Adrenal gland (tissue), 12 donors: ENCODE results near the gene DIP2C. TPM values are rescaled to one million over a fixed set of nuclear protein-coding genes. Genes with fewer than 3 reads are reported as not detected.
A peak's percentile ranks its signal among the peaks of the same experiment; 100 is the strongest.

Experiments
- DNase-seq, 7 donors: peaks; one replicate each; pipeline ENCODE4 v3.0.0-alpha.2; 2019 to 2020
- H3K27ac ChIP-seq, 5 donors: fragments of 200-600 bp; sonication (generic) in 4 of 5; 1 replicate in 3 of 5; 2 replicates in 2 of 5; pipeline versions ENCODE4 v1.5.1 to v1.8.0; 2016 to 2020; ENCODE audit warnings: mild to moderate bottlenecking in 1 of 5
- H3K27me3 ChIP-seq: fragments of 200-600 bp; 2 replicates; pipeline ENCODE4 v1.8.0; 2021
- H3K36me3 ChIP-seq, 2 donors: fragments of 200-600 bp; replicated peaks in 1 of 2; 1 replicate in 1 of 2; 2 replicates in 1 of 2; pipeline versions ENCODE4 v1.5.1 to v1.8.0; 2018 to 2022
- H3K4me1 ChIP-seq, 2 donors: fragments of 200-600 bp; replicated peaks in 1 of 2; 1 replicate in 1 of 2; 2 replicates in 1 of 2; pipeline versions ENCODE4 v1.5.1 to v1.8.0; 2018 to 2021
- H3K4me3 ChIP-seq, 4 donors: fragments of 200-600 bp; sonication (generic) in 3 of 4; one replicate each; pipeline ENCODE4 v1.5.1; 2016 to 2018
- H3K9me3 ChIP-seq, 3 donors: fragments of 200-600 bp; sonication (generic) in 1 of 3; replicated peaks in 1 of 3; 1 replicate in 2 of 3; 2 replicates in 1 of 3; pipeline versions ENCODE4 v1.5.1 to v1.8.0; 2016 to 2021
- POLR2A ChIP-seq, 2 donors: fragments of 450-650 bp; IDR thresholded peaks; one replicate each; pipeline ENCODE4 v1.6.1; 2017; ENCODE audit warnings: antibody characterized with exemption in 2 of 2, mild to moderate bottlenecking in 2 of 2, moderate library complexity in 1 of 2
- WGBS, 4 donors: extraction: QIAGEN DNeasy Blood & Tissue Kit in 2 of 4; methylation state at CpG; one replicate each; pipeline versions ENCODE4 v1.1.5 to v1.1.7; 2013 to 2017; 5-methylcytosine and 5-hydroxymethylcytosine counted together
- intact Hi-C, 2 donors: fragments of 100-400 bp; cut with DNase I; formaldehyde crosslinking; loops; one replicate each; pipeline versions ENCODE4 v1.14.1 to v1.15.0; 2022 to 2023
- polyA plus RNA-seq, 3 donors: library from polyadenylated mRNA; stranded (reverse); fragments of 200-250 nt in 2 of 3; fragments of 350-450 nt in 1 of 3; fragmentation: Illumina TruSeq in 1 of 3; extraction: RNeasy Lipid Tissue Mini Kit (QIAGEN cat#74804) in 1 of 3; gene quantifications; one replicate each; pipeline ENCODE4 v1.2.3, GENCODE V29; 2013 to 2014
- total RNA-seq, 9 donors: library from RNA; depleted of rRNA in 4 of 9; stranded (reverse); fragments of >200 nt in 4 of 9; fragments of 120-200 nt in 1 of 9; fragmentation: NEBNext Ultra II Directional in 1 of 9; extraction: Animal tissue kit (Norgen Biotek cat#: 25700) in 1 of 9; gene quantifications; one replicate each; pipeline versions ENCODE4 v1.1.0 to v1.2.4, GENCODE V29; 2013 to 2023
- TF ChIP-seq, protein P1 (sequence below), 6 experiments: fragments of 450-650 bp in 4 of 6; fragments of 200-600 bp in 2 of 6; sonication (generic) in 1 of 6; IDR thresholded peaks; 1 replicate in 5 of 6; 2 replicates in 1 of 6; pipeline versions ENCODE4 v1.5.1 to v1.8.0; 2016 to 2021; ENCODE audit warnings: antibody characterized with exemption in 6 of 6, mild to moderate bottlenecking in 2 of 6, moderate library complexity in 1 of 6
- donor health status: healthy with polysubstance abuse.
- donor health status: Bipolar disorder and iron deficiency.
- donor health status: DM: yes; HTN: yes; CAD: no.
- donor health status: DM: no; HTN: no; CAD: no.
- donor health status: DM: no; HTN: no; CAD: no.
- donor health status: DM: yes; HTN: yes; CAD: no.

DIP2C gene
- total and polyA plus RNA-seq, 12 donors = 4.8 to 23.9 (median 19.7) TPM

DNA sequence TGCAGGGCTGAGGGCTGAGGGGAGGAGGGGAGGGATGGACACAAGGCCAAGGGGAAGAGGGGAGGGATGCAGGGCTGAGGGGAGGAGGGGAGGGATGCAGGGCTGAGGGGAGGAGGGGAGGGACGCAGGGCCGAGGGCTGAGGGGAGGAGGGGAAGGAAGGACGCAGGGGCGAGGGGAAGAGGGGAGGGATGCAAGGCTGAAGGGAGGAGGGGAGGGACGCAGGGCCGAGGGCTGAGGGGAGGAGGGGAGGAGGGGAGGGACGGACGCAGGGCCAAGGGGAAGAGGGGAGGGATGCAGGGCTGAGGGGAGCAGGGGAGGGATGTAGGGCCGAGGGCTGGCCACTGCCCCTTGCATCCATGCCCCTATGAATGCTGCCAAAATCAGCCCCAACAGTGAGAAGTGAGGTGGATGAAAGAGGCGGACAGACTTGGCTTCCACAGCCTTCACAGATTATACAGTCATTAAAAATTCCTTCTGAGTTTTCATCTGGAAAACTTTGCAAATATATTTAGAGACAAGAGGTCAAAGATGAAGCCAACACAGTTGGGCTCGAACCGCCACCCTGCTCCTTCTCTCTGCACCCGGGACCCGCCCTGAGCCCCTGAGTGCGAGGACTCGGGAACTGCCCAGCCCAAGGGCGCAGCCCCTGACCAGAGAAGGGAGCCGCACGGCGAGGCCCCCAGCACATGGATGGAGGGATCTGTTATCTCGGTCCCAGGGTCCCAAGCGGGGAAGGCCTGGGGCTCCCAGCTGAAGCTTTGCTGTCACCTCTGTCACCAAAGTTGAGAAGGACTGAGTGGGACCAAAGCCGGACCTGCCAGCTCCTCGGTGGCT is 65.8 kb downstream of the DIP2C start:
- Histone ChIP-seq H3K27me3 (no peaks in the 10 kb centered on the region), H3K4me3 (no peak overlapping the region), H3K36me3 (no peaks in the 10 kb centered on the region), H3K4me1 (peaks cover 23 to 26% of the 10 kb centered on the region in 2 donors), H3K27ac (peak overlapping the region; percentile 78 to 98 (median 90)), H3K9me3 (no peaks in the 10 kb centered on the region)
- intact Hi-C loops = no loop called here
- DNase-seq = no peak
- no peak for TF ChIP-seq POLR2A (IDR thresholded peaks at IDR 0.05)
- TF ChIP-seq, protein P1, sequence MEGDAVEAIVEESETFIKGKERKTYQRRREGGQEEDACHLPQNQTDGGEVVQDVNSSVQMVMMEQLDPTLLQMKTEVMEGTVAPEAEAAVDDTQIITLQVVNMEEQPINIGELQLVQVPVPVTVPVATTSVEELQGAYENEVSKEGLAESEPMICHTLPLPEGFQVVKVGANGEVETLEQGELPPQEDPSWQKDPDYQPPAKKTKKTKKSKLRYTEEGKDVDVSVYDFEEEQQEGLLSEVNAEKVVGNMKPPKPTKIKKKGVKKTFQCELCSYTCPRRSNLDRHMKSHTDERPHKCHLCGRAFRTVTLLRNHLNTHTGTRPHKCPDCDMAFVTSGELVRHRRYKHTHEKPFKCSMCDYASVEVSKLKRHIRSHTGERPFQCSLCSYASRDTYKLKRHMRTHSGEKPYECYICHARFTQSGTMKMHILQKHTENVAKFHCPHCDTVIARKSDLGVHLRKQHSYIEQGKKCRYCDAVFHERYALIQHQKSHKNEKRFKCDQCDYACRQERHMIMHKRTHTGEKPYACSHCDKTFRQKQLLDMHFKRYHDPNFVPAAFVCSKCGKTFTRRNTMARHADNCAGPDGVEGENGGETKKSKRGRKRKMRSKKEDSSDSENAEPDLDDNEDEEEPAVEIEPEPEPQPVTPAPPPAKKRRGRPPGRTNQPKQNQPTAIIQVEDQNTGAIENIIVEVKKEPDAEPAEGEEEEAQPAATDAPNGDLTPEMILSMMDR (IDR thresholded peaks at IDR 0.05) = no peak
- 59 to 73% (median 65%) methylated on average over 14 to 24 of the region's 24 CpGs for WGBS, 4 donors

DNA sequence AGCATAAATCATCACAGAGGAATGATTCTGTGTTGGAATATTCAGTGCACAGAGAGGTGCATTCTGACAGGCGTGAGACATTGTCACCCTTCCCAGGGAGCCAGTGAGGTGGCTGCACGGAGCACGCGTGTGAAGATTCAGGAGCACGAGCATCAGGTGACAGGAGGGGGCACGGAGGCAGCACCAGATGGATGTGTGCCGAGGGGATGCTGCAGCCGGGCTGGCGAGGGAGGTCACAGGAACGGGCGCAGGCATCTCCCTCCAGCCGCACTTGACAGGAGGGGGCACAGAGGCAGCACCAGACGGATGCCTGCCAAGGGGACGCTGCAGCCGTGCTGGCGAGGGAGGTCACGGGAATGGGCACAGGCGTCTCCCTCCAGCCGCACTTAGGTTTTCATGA is 66.5 kb downstream of the DIP2C start:
- intact Hi-C loops = no loop called here
- no peak overlapping the region for H3K4me3 ChIP-seq
- WGBS, 4 donors = 90 to 93% (median 92%) methylated on average over 19 of the region's 19 CpGs
- no peaks in the 10 kb centered on the region for H3K36me3 ChIP-seq
- no peaks in the 10 kb centered on the region for H3K27me3 ChIP-seq
- H3K4me1 ChIP-seq = peaks cover 23 to 26% of the 10 kb centered on the region in 2 donors
- DNase-seq = no peak
- H3K27ac ChIP-seq = peak overlapping the region in 1 of 5 donors; percentile 92
- TF ChIP-seq, protein P1 (IDR thresholded peaks at IDR 0.05) = no peak
- TF ChIP-seq POLR2A (IDR thresholded peaks at IDR 0.05) = no peak
- H3K9me3 ChIP-seq = no peaks in the 10 kb centered on the region

DNA sequence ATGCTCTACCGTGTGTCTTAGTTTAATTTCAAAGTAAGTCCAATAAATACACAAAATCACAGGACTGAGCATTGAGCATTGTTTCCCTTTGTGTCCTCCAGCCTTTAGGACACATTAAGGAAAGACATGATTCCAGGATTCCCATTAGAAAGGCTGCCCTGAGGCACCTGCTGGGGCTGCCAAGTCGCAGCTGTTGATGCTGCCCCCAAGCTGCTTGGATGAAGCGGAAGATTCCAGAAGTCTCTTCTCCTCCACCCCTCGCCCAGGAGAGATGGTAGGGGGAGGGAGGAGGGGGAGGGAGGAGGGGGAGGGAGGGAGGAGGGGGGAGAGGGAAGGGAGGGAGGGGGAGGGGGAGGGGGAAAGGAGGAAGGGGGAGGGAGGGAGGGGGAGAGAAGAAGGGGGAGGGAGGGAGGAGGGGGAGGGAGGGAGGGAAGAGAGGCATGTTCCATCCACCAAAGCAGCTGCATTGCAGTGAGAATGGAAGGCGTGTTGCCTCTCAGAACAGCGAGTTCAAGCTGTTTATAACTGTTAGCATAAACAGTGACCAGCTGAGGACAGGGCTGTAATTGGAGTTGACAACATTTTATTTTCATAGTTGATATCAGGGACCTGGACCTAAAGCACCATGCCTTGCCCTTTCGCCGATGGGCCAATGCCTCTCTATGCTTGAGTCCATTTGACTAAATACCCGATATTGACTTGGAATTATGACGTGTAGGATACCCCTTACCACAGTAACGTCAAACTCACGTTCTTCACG is 67.3 kb downstream of the DIP2C start:
- no peak overlapping the region for H3K4me3 ChIP-seq
- DNase-seq = no peak
- no peaks in the 10 kb centered on the region for H3K27me3 ChIP-seq
- WGBS, 4 donors = 88 to 92% (median 89%) methylated on average over 11 to 13 of the region's 13 CpGs
- H3K27ac ChIP-seq = no peak overlapping the region
- intact Hi-C loops = no loop called here
- TF ChIP-seq POLR2A (IDR thresholded peaks at IDR 0.05) = no peak
- TF ChIP-seq, protein P1 (IDR thresholded peaks at IDR 0.05) = no peak
- H3K4me1 ChIP-seq = peaks cover 23 to 26% of the 10 kb centered on the region in 2 donors
- H3K36me3 ChIP-seq = no peaks in the 10 kb centered on the region
- no peaks in the 10 kb centered on the region for H3K9me3 ChIP-seq

DNA sequence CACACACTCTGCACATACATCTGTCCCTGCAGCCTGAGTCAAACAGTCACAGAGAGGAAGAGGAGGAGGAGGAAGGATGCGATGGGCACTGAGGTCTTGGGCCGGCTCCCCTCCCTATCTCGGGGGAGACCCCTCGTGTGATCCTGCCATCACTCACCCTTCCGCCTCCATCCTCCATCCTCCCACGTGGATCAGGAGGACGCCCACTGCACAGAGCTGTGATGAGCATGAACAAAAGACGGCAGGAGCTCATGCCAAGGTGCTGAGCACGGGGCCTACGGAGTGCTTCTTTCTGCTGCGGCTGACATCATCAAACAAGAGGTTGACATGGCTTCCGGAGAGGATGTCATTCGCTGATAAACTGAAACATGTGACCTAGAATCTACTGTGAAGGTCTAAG is 68.0 kb downstream of the DIP2C start:
- H3K27ac ChIP-seq = no peak overlapping the region
- no peak for DNase-seq
- no peaks in the 10 kb centered on the region for H3K9me3 ChIP-seq
- intact Hi-C loops = no loop called here
- WGBS, 4 donors = 87 to 90% (median 88%) methylated on average over 13 of the region's 13 CpGs
- TF ChIP-seq POLR2A (IDR thresholded peaks at IDR 0.05) = no peak
- TF ChIP-seq, protein P1 (IDR thresholded peaks at IDR 0.05) = no peak
- no peaks in the 10 kb centered on the region for H3K27me3 ChIP-seq
- H3K4me3 ChIP-seq = no peak overlapping the region
- H3K4me1 ChIP-seq = peaks cover 23 to 26% of the 10 kb centered on the region in 2 donors
- H3K36me3 ChIP-seq = no peaks in the 10 kb centered on the region
